ENCODE results near the gene C1orf198.

DNA sequence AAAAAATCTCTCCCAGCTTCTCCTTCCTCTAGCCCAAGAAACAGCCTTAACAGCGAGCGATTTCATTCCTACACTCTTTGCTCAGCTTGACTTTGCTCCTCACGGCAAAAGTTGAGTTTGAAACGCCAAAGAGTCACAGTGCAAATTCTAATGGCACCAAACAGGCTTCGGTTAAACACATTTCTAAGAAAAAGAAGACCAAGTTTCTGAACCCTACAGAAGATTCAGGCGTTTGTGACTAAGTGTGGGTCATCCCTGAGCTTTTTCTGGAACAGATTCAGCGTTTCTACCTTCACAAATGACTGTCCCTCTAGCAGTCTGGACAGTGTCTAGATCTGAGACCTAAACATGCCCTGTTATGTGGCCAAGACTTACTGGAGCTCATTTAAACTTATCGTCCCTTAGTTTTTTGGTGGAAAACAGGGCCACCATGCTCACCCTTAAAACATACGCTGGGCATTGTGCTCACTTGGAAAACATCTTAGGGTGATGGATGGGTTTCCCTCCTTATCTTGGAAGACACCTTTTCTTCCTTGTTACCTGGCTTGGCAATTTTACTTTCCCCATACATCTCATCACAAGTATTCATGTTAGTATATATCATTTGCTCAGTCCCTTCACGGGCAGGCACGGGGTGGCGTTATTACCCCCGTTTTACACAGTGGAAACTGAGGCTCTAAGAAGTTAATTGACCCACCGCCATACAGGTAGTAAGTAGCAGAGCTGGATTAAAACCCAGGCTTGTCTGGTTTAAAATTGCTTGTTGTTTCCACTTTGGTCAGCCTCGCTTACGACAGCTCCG is 1.0 kb downstream of the C1orf198 start:
- TF ChIP-seq, protein P1, sequence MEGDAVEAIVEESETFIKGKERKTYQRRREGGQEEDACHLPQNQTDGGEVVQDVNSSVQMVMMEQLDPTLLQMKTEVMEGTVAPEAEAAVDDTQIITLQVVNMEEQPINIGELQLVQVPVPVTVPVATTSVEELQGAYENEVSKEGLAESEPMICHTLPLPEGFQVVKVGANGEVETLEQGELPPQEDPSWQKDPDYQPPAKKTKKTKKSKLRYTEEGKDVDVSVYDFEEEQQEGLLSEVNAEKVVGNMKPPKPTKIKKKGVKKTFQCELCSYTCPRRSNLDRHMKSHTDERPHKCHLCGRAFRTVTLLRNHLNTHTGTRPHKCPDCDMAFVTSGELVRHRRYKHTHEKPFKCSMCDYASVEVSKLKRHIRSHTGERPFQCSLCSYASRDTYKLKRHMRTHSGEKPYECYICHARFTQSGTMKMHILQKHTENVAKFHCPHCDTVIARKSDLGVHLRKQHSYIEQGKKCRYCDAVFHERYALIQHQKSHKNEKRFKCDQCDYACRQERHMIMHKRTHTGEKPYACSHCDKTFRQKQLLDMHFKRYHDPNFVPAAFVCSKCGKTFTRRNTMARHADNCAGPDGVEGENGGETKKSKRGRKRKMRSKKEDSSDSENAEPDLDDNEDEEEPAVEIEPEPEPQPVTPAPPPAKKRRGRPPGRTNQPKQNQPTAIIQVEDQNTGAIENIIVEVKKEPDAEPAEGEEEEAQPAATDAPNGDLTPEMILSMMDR (IDR thresholded peaks at IDR 0.05): no peak
- no peak for TF ChIP-seq POLR2A (IDR thresholded peaks at IDR 0.05)

All from heart left ventricle (tissue), 13 donors.